GM19324 (cell line): Measurements from ENCODE around the gene METTL13.

Experiments
- ATAC-seq: cut with Tn5 transposase; IDR thresholded peaks from one replicate; pipeline ENCODE4 v1.9.1; 2021; ENCODE audit warnings: mild to moderate bottlenecking, moderate library complexity; ENCODE audit not compliant: unreplicated experiment, low FRiP score

METTL13 gene

GRCh38 chr1:171781176-171781875 is at the start of gene METTL13:
Gene METTL13 (plus strand): TSS chr1:171781660. CDS start chr1:171781968, 308 bp downstream.
- ATAC-seq, result peak; percentile 100

- no peak for ATAC-seq
Measured at GRCh38 chr1:171736196-171736595, 45.3 kb upstream of the METTL13 start.

- ATAC-seq, result no peak
Measured at GRCh38 chr1:171738911-171739310, 42.5 kb upstream of the METTL13 start.

GRCh38 chr1:171739656-171740055 is 41.8 kb upstream of the METTL13 start:
- ATAC-seq, result no peak

GRCh38 chr1:171740356-171740863 is 41.0 kb upstream of the METTL13 start:
- no peak for ATAC-seq

- ATAC-seq, result peak; percentile 26
Measured at GRCh38 chr1:171740987-171741871, 40.2 kb upstream of the METTL13 start.

- peak; percentile 92 for ATAC-seq
Measured at GRCh38 chr1:171741872-171742576, 39.4 kb upstream of the METTL13 start, which contains the start of gene VAMP4. Gene VAMP4 (minus strand): TSS chr1:171742065. CDS start chr1:171738414, 3,651 bp downstream.

- ATAC-seq, result no peak
Measured at GRCh38 chr1:171742577-171742922, 38.9 kb upstream of the METTL13 start.

GRCh38 chr1:171743081-171743870 is 38.2 kb upstream of the METTL13 start:
- ATAC-seq, result no peak

GRCh38 chr1:171744986-171745385 is 36.5 kb upstream of the METTL13 start:
- ATAC-seq, result no peak

- no peak for ATAC-seq
Measured at GRCh38 chr1:171748651-171749050, 32.8 kb upstream of the METTL13 start.

GRCh38 chr1:171751221-171751620 is 30.2 kb upstream of the METTL13 start:
- no peak for ATAC-seq

- no peak for ATAC-seq
Measured at GRCh38 chr1:171753182-171753581, 28.3 kb upstream of the METTL13 start.

GRCh38 chr1:171753685-171754352 is 27.6 kb upstream of the METTL13 start:
- ATAC-seq, result no peak

- ATAC-seq, result no peak
Measured at GRCh38 chr1:171754353-171754705, 27.1 kb upstream of the METTL13 start.

- no peak for ATAC-seq
Measured at GRCh38 chr1:171754971-171755370, 26.5 kb upstream of the METTL13 start.

- ATAC-seq, result no peak
Measured at GRCh38 chr1:171756856-171757255, 24.6 kb upstream of the METTL13 start.

- no peak for ATAC-seq
Measured at GRCh38 chr1:171758011-171758410, 23.4 kb upstream of the METTL13 start.

- ATAC-seq, result no peak
Measured at GRCh38 chr1:171762143-171762563, 19.3 kb upstream of the METTL13 start.

- ATAC-seq, result no peak
Measured at GRCh38 chr1:171763764-171764163, 17.7 kb upstream of the METTL13 start.
